GM18870 (cell line): Measurements from ENCODE around the gene AIG1.
"Not testable (repeated sequence)": the region's sequence is repeated elsewhere in the genome, so short reads cannot be mapped to it uniquely, and the experiment has no call there.

Experiments
- ATAC-seq: cut with Tn5 transposase; IDR thresholded peaks from one replicate; pipeline ENCODE4 v1.9.1; 2021; ENCODE audit warnings: moderate library complexity; ENCODE audit not compliant: unreplicated experiment

The AIG1 gene

GRCh38 chr6:143160015-143160414 is 99.3 kb downstream of the AIG1 start:
- no peak for ATAC-seq

DNA sequence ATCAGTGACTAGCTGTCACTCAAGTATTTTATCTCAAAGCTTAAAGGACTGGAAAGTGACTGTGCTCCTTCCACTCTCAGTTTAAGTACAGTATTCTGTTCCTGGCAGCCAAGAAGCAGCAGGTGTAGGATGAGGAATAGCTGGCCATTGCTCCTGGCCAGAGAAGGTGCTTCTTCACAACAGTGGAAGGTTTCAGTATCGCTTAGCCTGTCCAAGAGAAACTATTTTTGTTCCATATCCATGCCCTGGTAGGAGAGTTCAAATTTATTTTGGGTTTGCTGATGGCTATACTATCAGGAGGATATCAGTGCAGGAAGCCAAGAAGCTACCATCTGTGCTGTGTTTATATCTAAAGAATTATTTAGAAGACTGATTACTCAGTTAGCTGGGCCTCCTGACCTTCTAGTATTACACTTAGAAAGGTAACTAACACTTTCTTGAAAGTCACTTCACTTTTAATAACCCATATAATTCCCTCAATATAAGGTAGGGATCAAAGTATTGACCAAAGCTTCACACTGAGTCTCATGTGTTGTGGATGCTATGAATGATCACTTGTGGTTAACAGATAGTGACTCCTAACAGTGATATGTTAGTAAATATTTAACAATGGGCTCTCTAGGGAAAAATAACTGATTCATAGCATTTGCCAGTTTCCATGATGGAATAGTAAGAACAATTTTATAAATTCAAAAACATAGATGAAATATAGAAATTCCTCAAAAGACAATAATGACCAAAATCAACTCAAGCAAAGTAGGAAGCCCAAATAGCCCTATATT is 99.9 kb downstream of the AIG1 start:
- no peak for ATAC-seq

DNA sequence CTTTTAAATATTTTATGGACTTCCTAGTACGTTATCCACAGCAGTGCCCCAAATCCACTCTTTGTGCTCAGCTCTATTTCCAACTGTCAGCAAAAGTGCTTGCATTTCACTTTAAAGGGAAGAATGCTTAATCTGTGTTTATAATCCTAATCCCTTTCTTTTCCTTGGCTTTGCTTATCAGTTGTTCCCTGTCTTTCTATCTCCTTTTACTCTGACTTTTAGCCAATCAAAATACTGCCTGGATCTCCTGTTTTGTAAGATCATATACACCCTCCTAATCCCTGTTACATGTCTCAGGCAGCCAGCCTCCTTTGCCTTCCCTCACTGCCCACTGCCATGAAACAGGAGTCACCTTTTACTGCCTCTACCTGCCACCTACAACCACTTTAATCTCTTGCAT is 102.9 kb downstream of the AIG1 start:
- no peak for ATAC-seq

DNA sequence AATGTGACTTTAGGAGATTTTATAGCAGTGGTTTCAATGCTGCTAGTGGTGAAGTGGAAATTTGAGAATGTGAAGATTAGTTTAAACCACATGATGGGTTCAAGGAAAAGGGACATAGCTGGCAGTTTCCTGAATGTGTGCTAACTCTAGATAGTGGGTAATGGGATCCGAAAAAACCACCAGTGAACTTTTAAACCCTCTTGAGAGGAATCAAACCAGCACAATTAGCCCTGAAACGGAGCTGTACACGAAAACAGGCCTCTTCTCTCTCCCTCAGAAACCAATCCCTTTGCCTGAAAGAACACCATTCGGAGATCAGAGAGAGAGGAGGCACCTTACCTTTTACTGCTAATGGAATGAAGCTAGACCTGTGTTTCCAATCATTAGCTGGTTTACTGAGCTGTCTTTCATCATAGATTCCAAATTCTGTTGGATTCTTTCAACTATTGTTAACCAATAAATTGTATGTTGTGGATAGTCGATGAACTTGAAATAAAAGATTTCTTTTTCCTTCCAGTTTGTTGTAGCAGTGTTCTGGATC is 103.9 kb downstream of the AIG1 start:
- ATAC-seq: no peak

DNA sequence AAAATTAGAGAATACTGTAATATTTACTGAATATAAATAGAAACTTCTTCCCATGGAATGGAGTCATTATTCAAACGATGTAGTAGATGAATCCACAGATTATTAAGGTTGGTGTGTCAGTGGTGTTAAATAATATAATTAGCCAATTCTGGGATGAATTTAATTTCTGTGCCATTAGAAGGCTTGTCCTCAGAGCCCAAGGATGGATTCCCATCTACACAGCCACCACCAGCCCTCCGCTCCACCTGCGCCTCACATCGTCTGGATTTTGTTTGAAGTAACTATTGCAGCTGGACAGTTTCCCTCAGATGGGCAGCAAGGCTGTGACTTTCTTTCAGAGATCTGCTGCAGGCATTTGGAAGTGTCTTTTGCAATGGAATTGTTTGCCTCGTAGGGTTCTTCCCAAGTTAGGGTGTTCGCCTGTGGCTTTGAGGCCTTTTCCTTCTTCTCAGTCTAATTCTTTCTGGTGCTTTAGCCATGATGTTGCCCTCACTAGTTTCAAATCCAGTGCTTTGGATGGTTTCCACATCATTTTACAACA is 104.7 kb downstream of the AIG1 start:
- ATAC-seq: no peak

GRCh38 chr6:143166247-143166695 is 105.6 kb downstream of the AIG1 start:
- ATAC-seq: no peak

DNA sequence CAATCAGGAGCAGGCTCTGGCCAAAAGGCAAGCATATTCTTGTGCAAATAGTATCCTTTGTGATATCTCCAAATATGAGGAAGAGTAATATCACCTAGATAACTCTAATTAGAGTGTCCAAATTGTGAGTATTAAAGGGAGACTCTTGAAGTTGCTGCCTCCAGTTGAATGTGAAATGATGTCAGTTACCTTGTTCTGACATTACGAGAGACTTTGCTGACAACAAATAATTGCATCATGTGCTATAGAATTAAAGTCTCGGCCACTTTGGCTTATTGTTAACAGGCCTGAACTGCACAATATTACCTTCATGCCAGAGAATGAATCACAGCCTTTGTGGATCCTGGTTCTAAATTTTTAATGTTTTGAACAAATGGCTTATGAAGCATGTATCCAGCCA is 106.5 kb downstream of the AIG1 start:
- ATAC-seq: no peak

GRCh38 chr6:143168396-143168816 is 107.7 kb downstream of the AIG1 start:
- ATAC-seq: not testable (repeated sequence)

GRCh38 chr6:143169440-143169839 is 108.8 kb downstream of the AIG1 start:
- no peak for ATAC-seq

DNA sequence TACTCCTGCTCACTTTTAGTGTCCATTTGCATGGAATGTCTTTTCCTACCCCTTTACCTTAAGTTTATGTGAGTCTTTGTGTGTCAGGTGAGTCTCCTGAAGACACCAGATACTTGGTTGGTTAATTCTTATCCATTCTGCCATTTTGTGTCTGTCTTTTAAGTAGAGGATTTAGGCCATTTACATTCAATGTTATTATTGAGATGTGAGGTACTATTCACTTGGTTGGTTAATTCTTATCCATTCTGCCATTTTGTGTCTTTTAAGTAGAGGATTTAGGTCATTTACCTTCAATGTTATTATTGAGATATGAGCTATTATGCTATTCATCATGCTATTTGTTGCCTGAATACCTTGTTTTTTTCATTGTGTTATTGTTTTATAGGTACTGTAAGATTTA is 113.8 kb downstream of the AIG1 start:
- no peak for ATAC-seq

- no peak for ATAC-seq
Measured at GRCh38 chr6:143174951-143175350, 114.3 kb downstream of the AIG1 start.

DNA sequence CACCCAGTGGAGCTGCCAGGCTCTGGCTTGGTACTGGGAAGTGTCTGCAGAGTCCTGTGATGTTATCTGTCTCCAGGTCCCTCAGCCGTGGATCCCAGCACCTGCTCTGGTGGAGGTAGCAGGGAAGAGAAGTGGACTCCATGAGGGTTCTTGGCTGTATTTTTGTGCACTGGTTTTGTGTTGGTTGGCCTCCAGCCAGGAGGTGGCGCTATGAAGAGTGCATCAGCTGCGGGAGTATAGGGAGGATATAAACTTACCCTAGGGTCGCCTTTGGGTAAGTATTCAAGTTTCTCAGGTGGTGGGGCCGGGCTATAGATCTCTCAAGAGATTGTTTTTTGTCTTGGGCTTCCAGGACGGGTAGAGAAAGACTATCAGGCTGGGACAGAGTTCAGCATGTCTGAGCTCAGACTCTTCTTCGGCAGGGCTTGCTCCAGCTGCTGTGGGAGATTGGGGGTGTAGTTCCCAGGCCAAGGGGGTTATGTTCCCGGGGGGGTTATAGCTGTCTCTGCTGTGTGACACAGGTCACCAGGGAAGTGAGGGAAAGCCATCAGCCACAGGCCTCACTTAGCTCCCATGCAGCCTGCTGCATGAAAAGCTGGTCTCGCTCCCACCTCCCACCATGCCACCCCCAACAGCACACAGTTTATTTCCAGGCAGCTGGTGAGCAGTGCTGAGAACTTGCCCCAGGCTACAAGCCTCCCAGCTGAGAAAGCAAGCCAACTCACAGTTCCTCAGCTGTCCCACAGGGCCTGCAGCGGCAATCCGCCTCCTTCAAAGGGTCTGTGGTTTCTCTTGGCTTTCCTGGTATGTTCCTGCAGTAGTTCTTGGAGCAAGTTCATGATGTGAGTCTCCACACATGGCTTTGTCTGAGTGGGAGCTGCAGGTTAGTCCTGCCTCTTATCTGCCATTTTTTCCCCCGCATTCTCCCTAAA is 115.7 kb downstream of the AIG1 start:
- no peak for ATAC-seq

GRCh38 chr6:143177706-143178105 is 117.0 kb downstream of the AIG1 start:
- no peak for ATAC-seq

GRCh38 chr6:143179096-143179495 is 118.4 kb downstream of the AIG1 start:
- ATAC-seq: no peak

GRCh38 chr6:143179901-143180612 is 119.4 kb downstream of the AIG1 start:
- ATAC-seq: no peak

GRCh38 chr6:143180826-143181225 is 120.1 kb downstream of the AIG1 start:
- ATAC-seq: no peak

- no peak for ATAC-seq
Measured at GRCh38 chr6:143183666-143184065, 123.0 kb downstream of the AIG1 start.

GRCh38 chr6:143185288-143185687 is 124.6 kb downstream of the AIG1 start:
- no peak for ATAC-seq

- ATAC-seq: no peak
Measured at GRCh38 chr6:143187238-143187923, 126.7 kb downstream of the AIG1 start.

DNA sequence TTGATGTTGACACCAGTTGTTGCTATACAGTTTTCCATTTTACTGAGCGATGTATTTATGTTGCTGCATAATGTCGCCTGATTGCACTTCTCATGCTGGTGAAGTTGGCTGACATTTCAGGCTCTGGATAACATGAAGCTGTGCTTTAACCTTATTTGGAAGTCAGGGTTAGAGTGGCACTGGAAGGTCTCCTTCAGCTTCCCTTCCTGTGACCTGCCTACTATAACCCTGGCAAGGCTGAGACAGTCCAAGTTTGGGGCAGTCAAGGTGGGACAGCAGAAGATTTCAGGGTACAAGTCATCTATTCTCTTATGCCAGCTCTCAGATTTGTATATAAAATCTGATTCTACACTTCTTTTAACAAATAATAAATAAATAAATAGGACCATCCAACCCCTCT is 127.6 kb downstream of the AIG1 start:
- ATAC-seq: no peak
